GM19328 (cell line): ENCODE measurements around the gene HECW1.

Experiments
- ATAC-seq: cut with Tn5 transposase; IDR thresholded peaks from one replicate; pipeline ENCODE4 v1.9.1; 2021; ENCODE audit warnings: mild to moderate bottlenecking, moderate library complexity; ENCODE audit not compliant: unreplicated experiment

Gene HECW1

GRCh38 chr7:43248961-43249822, 136.7 kb downstream of the HECW1 start:
- no peak for ATAC-seq

- ATAC-seq = no peak
Observed at GRCh38 chr7:43249823-43250145, 137.3 kb downstream of the HECW1 start.

GRCh38 chr7:43260980-43261878, 148.8 kb downstream of the HECW1 start:
- peak; percentile 72 for ATAC-seq

GRCh38 chr7:43265139-43265538, 152.7 kb downstream of the HECW1 start:
- ATAC-seq = no peak

GRCh38 chr7:43273939-43274719, 161.7 kb downstream of the HECW1 start:
- no peak for ATAC-seq

GRCh38 chr7:43274752-43275151, 162.3 kb downstream of the HECW1 start:
- ATAC-seq = no peak

- ATAC-seq = no peak
Observed at GRCh38 chr7:43276547-43276946, 164.1 kb downstream of the HECW1 start.

- ATAC-seq = no peak
Observed at GRCh38 chr7:43278088-43278644, 165.7 kb downstream of the HECW1 start.

GRCh38 chr7:43281268-43281667, 168.8 kb downstream of the HECW1 start:
- no peak for ATAC-seq

- no peak for ATAC-seq
Observed at GRCh38 chr7:43283706-43284105, 171.3 kb downstream of the HECW1 start.

GRCh38 chr7:43289826-43290225, 177.4 kb downstream of the HECW1 start:
- ATAC-seq = no peak

GRCh38 chr7:43290978-43291377, 178.5 kb downstream of the HECW1 start:
- no peak for ATAC-seq

- ATAC-seq = no peak
Observed at GRCh38 chr7:43291789-43292188, 179.3 kb downstream of the HECW1 start.

- ATAC-seq = no peak
Observed at GRCh38 chr7:43292384-43292783, 179.9 kb downstream of the HECW1 start.

- no peak for ATAC-seq
Observed at GRCh38 chr7:43294080-43294630, 181.7 kb downstream of the HECW1 start.

- no peak for ATAC-seq
Observed at GRCh38 chr7:43295429-43295828, 183.0 kb downstream of the HECW1 start.

- ATAC-seq = no peak
Observed at GRCh38 chr7:43296306-43296705, 183.9 kb downstream of the HECW1 start.

GRCh38 chr7:43298617-43299016, 186.2 kb downstream of the HECW1 start:
- no peak for ATAC-seq

GRCh38 chr7:43300121-43300520, 187.7 kb downstream of the HECW1 start:
- no peak for ATAC-seq

- ATAC-seq = no peak
Observed at GRCh38 chr7:43302211-43302711, 189.8 kb downstream of the HECW1 start.
